A549 treated with AZD2906 at 1 μM for 4 hours (cell line): ENCODE data around the gene OR6C68. TPM values are rescaled to one million over a fixed set of nuclear protein-coding genes. Genes with fewer than 3 reads are reported as not detected.

Source experiments
- total RNA-seq: library from RNA; stranded (reverse); fragments of 200-300 nt; extraction: Qiagen RNA extraction; gene quantifications from 5 replicates; pipeline ENCODE4 v1.2.3, GENCODE V29; 2022

The OR6C68 gene
- total RNA-seq, result not detected in 5 replicates

DNA sequence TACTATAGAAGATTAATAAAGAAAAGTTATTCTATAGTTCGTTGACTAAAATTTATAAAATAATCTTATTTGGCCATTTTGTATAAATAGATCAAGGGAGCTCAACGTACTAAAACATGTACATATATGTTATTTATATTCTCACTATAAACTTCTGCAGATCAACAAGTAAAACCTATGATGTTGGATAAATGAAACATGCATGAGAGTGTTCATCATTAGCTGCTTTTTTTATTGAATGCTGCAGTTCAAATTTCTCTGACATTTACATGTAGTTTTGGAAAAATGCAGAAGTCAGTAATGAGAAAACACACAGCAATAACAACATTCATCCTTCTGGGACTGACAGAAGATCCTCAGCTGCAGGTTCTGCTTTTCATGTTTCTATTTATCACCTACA is at the start of gene OR6C68:
OR6C68 (plus strand) TSS at position 301 of the 400 bp plus-strand sequence; CDS start at position 301, 0 bp downstream.

DNA sequence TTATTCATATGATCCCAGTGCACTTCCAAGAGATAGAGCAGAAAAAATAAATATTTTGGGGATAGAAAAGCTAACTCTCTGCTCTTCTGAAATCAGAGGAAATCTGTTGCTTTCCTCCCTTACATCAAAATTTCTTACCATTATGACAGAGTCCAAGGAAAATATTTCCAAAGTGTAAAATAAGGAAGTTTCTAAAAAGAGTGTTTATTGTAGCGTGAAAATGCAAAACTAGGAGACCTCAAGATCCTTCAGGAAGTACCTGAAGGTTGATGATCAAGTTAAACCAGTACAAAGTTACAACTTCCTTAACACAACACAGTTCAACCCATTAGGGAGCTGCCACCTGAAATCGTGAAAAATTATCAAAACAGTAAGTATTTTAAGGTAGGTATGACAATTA is 48.4 kb upstream of the OR6C68 start, which contains the start of gene OR6C2:
OR6C2 (plus strand) TSS at position 301 of the 400 bp plus-strand sequence. CDS start 8,138 bp downstream, outside the sequence.

DNA sequence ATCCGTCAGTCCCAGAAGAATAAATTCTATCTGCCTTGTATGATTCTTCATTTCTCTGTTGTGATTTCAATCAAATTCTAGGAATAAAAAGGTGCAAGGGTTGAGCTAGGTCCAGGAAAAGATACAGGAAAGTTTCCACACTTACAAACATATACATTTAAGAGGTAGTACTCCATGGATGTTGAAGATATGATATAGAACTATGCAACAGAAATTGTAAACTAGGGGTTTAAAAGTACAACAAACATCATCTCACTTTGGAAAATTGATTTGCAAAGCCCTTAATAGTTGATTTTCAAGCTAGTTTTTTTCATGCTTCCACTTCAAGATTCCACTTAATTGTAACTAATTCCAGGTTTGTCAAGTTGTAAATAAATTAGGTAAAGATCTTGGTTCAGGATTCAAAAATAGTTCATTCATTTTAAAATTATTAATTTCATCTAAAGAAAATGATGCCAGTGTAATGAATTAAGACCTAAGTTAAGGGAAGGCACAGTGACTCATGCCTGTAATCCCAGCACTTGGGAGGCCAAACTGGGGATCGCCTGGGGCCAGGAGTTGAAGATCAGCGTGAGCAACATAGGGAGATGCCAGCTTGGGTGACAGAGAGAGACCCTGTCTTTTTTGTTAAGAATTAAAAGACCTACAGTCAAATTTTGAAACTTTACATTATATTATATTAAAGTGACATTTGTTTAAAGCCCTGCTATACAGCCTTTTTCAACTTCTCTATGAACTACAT is 21.9 kb upstream of the OR6C68 start, which contains the start of gene OR6C70:
OR6C70 (minus strand) TSS at position 51 of the 742 bp plus-strand sequence; CDS start at position 51, 0 bp downstream.

Other genes with a start within 250 kb of the OR6C68 start
- gene OR6C74, start 247.8 kb upstream of the OR6C68 start, total RNA-seq, result not detected in 5 replicates
- gene OR6C6, start 195.8 kb upstream of the OR6C68 start, total RNA-seq, result not detected in 5 replicates
- gene OR6C1, start 178.0 kb upstream of the OR6C68 start, total RNA-seq, result not detected in 5 replicates
- gene OR6C3, start 161.6 kb upstream of the OR6C68 start, total RNA-seq, result not detected in 5 replicates
- not detected in 5 replicates for gene OR6C75, start 129.4 kb upstream of the OR6C68 start, total RNA-seq
- gene OR6C65, start 91.8 kb upstream of the OR6C68 start, total RNA-seq, result not detected in 5 replicates
- not detected in 5 replicates for gene OR6C76, start 66.1 kb upstream of the OR6C68 start, total RNA-seq
- not detected in 5 replicates for gene OR6C2, start 48.3 kb upstream of the OR6C68 start, total RNA-seq
- gene OR6C70, start 22.2 kb upstream of the OR6C68 start, total RNA-seq, result not detected in 5 replicates
- gene OR6C4, start 57.2 kb downstream of the OR6C68 start, total RNA-seq, result not detected in 5 replicates
- not detected in 5 replicates for gene OR2AP1, start 80.1 kb downstream of the OR6C68 start, total RNA-seq
- not detected in 5 replicates for gene OR10P1, start 144.5 kb downstream of the OR6C68 start, total RNA-seq
- 1.3 to 1.5 TPM (median 1.3 TPM) in 5 replicates for gene ITGA7, start 215.5 kb downstream of the OR6C68 start, total RNA-seq
- 117 to 155 TPM (median 149 TPM) in 5 replicates for gene BLOC1S1, start 223.7 kb downstream of the OR6C68 start, total RNA-seq
- 1.9 to 2.6 TPM (median 2.1 TPM) in 5 replicates for gene RDH5, start 228.0 kb downstream of the OR6C68 start, total RNA-seq
- 655 to 710 TPM (median 681 TPM) in 5 replicates for gene CD63, start 236.6 kb downstream of the OR6C68 start, total RNA-seq